Middle frontal gyrus (tissue), 1 donor: ENCODE measurements around the gene ELMO1.

Experiments used
- DNase-seq: peaks from one replicate; pipeline ENCODE4 v3.0.0-alpha.2; 2015; ENCODE audit warnings: low spot score; ENCODE audit errors: extremely low spot score

The ELMO1 gene

DNA sequence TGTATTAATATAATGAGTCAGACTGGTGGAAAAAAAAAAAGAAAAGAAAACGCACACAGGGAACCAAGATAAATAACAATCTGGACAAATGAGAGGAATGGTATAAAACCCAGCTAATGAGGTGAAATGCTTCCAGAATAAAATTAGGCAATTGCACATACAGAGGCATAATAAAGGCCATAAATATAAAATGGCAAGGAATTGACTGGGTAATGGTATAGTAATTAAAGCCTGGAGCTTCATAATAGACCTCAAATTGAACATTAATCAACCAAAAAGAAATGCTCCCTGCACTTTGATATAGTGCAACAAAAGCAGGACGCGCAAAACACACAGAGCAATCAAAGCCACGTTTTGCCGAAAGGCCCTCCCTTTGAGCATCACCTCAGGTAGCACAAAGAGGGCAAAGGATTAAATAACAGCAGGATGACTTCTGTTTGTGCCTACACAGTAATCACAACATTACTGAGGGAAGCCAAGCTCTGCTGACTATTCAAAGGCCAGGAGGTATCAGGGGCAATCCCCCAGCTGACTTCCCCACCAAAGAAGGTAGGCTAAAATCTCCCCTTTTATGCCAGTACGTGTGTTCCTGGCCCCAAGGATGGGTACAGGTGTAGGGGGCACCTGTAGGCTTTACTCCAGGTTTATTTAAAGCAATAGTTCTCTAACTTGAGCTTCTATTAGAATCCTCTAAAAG is 343.7 kb downstream of the ELMO1 start:
- no peak for DNase-seq

DNA sequence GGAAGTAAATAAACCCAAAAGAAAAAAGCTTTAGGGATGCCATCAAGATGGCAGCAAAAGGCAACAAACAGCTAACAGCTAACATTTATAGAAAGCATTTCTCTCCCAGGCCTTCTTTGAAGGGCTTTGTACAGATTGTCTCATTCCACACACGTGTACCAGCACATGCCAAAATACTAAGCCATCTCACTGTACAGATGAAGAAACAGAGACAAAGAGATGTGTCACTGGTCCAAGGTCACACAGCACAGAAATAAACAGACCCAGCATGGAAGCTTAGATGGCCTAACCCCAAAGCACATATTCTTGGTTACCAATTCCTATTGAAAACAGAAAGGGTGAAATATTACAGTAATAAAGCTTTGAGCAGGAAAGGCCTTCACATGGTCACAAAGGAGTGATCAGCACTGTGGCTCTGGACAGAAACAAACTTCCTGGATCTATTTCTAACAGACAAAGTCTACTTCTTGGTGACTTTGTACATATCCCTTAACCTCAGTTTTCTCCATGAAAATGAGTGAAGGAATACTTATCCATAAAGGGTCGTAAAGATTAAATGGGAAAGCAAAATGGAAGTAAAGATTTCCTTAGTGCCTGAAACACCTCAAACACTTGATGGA is 346.0 kb downstream of the ELMO1 start:
- no peak for DNase-seq

DNA sequence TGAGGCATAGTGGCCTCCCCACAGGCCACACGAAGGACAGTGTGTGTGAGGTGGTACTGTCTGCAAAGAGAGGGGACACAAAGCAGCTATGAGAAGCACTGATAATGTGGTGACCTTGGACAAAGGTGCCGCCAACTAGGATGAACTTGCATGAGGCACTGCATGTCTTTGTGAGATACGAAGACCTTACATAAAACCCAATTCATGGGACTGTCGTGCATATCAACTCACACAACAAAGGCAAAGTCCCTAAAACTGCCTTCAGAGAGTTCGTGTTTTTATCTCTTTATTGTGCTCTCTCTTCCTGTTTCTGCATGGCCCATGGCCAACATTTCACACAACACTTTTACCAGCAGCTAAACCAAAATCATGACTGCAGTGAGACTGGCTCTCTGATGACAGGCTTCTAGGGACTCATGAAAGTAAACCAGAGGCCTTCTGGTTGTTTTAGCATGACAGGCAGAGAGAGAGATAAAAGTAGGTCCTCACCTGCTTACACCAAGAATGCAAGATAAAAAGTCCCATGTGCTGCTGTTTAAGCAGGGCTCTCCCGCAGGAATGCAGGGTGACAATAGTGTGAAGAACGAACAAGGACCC is 347.8 kb downstream of the ELMO1 start:
- DNase-seq, result no peak

DNA sequence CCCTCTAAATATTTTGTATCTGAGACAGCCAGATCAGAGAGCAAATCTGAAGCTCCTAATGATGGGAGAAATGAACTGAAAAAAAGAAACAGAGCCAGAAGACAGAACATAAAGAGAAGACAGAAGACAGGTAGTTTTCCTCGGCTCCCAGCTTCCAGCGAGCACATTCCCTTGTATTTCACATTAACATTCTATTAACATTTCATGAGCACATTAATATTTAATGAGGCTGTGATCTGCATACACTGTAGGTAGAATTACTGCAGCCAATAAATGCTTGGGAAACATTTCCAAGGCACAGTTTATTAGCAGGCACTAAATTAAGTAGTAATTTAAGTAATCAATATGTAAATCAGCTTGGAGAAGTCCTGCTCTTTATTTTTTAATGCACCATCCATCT is 349.9 kb downstream of the ELMO1 start:
- no peak for DNase-seq

DNA sequence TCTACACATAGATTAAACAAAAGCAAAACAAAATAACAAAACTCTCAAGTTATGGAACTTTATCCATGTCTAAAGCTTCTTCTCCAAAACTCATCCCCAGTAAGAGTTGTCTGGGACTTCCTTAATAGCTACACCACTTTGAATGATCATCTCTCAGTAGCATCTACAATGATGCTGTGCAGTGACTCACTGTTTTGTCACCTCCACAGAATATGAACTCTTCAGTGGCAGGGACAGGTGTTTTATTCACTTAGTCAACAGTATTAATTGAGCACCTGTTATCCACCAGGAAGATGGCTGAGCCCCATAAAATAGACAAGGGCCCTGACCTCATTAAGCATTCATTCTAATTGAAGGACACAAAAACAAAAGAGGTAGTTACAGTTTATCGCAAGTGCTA is 350.7 kb downstream of the ELMO1 start:
- DNase-seq, result no peak

DNA sequence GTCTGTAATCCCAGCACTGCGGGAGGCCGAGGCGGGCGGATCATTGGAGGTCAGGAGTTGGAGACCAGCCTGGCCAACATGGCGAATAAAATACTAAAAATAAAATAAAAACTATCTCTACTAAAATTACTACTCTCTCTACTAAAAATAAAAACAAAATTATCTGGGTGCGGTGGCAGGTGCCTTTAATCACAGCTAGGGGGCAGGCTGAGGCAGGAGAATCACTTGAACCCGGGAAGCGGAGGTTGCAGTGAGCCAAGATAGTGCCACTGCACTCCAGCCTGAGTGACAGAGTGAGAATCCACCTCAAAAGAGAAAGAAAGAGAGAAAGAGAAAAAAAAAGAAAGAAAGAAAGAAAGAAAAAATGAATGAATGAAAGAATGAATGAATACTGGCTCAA is 351.4 kb downstream of the ELMO1 start:
- no peak for DNase-seq

DNA sequence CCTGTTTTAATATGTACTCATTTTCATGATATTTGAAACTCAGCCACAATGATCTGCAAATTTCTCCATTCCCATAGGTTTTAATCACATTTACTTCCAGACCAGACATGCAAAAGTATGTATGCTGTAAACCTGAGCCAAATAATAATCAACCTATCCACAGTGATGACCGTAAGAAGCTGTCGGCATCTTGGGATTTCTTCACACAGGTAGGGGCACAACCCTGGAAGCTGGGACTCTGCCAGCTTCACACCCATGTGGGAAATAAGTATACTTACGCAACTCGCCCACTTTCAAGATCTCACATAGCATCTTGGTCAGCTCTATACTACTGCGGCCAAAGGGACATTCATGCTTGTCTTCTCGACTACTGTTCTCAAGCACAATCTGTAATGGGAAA is 352.3 kb downstream of the ELMO1 start:
- no peak for DNase-seq

DNA sequence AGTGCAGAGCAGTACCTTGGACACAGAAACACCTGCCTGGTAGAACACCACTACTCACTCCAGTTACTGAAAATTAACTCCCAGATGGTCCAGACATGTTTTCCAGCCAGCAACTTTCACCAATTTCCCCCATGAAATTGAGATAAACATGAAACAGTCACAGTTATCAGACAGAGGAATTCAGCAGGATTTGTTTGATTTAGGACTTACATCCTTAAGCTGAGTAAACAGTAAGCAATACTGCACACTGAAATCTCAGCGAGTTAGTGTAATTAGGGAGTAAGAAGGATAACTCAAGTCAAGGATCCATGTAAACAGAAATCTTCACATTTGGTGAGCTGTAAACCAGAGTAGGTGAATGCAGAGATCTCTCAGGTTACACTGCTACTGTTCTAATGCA is 353.5 kb downstream of the ELMO1 start:
- no peak for DNase-seq

DNA sequence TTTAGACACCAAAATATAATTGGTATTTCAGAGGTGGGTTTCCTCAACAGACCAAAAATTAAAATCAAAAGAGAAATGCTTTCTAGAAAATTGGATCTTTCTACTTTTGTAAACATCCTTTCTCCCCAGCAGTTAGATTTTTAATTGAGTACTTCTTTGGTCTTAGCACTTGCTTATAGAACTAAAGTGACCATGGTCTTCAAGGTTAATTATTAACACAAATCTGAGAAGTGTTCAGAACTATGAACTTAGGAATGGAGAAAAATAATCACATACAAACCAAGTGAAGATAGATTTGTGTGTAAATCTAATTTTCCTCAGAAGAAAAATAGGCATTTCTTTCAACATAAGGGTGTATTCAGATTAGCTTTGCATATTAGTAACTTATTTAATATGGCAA is 355.4 kb downstream of the ELMO1 start:
- DNase-seq, result no peak

DNA sequence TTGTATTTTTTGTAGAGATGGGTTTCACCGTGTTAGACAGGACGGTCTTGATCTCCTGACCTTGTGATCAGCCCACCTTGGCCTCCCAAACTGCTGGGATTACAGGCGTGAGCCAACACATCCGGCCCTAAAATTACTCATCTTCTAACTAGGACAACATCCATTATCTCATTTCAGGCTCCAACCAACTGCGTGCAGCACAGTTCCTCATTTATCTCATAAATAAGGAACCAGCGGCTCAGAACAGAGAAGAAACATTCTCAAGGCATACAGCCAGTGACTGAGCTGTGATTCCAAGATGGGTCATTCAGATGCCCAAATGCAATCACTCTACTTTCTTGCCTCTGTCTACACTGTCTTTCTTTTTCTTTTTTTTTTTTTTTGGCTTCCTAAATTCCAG is 356.1 kb downstream of the ELMO1 start:
- no peak for DNase-seq

DNA sequence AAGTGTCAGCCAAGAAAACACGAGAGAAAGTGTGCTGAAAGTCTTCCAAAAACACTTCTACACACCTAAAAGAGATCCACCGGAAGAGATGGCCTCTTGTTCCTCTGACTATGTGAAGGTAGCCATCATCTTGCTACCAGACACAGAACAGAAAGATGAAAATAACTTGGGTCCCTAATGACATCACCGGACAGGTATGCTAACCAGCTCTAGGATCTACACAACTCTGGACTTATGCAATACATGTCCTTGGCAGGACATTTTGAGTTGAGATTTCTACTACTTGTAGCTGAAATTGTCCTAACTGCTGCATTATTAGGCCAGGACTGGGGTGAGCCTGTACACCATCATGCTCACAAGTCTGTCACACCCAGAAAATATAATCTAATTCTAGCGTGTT is 358.7 kb downstream of the ELMO1 start:
- no peak for DNase-seq

DNA sequence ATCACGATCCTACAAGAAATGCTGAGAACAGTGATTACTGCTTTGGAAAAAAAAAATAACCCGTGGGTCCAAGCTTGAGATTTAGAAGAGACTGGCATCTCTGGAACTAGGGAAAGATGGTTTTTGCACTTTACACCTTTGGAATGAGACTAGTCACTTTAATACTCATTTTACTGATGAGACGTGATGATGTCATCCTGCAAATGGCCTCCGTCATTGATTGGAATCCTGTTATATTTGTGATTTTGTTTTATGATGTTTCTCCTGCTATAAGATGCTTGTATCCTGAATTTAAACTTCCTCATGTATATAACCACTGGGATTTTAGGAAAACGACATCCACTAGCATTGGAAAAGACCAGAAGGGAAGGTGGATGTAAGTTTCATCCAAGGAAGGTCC is 363.1 kb downstream of the ELMO1 start:
- no peak for DNase-seq

DNA sequence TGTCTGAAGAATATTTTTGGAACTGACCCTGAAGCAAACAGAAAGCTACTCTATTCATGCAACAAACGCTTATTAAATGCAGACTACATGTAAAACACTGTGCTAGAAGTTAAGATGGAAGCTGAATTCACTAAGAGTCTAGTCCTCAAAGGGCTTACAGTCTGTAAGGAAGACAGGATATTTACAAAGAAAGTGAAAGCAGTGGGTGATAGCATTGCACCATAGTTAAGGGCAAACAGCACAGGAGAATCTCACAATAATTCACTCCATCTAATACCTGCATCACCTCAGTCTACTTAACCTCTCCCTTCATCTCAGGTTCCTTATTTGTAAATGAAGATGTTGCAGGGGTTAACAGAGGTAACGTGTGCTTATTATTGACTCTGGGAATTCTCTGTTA is 364.4 kb downstream of the ELMO1 start:
- DNase-seq, result no peak

DNA sequence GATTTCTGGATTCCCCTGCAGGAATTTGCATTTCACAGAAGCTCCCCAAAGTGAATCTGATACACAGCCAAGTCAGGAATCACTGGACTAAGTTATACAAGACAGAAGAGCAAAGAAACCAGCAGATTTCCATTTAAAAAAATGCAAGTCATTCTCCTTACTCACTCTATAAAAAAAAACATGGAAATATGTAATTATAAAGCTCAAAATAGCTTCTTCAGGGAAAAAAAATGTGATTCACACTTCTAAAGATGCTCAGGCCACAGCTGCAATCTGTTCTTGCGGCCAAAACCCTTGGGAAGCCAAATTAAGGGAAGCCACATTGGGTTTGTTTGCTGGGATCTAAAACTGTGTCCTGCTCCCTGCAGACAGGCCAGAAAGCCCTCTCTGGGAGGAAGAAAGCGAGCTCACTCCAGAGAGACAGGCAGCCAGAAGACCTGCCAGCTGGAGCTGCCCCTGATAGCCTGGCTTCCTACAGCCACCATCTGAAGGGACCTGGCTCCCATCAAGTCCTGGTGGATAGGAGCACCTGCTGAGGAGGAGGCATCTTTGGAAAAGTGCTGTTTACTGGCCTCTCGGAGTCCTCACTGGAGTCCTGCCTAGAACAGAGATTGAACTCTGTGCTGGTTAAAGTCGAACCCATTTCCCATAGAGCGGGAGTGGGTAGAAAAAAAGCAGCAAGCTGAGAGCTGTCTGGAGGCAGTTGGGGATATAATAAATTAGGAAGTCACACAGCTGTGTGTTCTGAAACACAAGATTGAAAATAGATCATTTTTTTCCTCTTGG is 365.2 kb downstream of the ELMO1 start:
- peak; percentile 43 for DNase-seq

DNA sequence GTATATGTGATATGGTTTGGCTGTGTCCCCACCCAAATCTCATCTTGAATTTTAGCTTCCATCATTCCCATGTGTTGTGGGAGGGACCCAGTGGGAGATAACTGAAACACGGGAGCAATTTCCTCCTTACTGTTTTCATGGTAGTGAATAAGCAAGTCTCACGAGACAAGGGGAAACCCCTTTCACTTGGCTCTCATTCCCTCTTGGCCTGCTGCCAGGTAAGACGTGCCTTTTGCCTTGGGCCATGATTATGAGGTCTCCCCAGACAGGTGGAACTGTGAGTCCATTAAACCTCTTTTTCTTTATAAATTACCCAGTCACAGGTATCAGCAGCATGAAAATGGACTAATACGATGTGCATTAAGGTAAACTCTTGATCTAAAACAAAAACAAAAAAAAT is 367.2 kb downstream of the ELMO1 start:
- no peak for DNase-seq

DNA sequence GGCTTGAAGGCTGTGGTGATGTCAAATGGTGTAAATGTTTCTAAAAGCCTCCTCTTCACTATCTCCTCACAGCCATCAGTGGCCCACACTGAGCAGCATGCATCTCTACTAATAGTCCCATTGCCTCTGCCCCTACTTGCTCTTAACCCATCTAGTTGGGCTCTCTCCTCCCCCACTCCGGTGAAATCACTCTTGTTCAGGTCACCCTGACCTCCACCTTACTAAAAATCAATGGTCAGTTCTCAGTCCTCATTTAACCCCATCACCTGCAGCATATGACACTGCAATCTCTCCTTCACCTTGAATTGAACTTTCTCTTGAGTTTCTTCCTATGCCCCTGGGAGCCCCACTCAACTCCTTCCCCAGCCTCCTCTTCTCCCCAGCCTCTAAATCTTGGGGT is 369.2 kb downstream of the ELMO1 start:
- DNase-seq, result no peak

DNA sequence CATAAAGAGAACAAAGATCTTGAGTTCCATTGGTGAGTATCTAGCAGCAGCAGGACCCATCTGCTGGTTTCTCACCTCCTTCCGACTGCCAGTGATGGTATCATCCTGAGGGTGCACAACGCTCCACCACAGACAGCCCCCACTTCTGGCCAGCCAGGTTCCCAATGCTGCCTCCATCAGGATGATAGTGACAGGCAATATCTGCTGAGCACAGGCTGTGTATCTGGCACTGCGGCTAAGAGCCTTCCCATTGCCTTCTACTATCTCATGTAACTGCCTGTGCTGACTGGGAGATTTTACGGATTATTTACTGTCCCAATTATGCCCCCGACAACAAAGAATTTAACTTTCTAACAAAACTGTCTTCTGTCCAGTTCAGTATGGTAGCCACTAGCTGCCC is 372.0 kb downstream of the ELMO1 start:
- no peak for DNase-seq

DNA sequence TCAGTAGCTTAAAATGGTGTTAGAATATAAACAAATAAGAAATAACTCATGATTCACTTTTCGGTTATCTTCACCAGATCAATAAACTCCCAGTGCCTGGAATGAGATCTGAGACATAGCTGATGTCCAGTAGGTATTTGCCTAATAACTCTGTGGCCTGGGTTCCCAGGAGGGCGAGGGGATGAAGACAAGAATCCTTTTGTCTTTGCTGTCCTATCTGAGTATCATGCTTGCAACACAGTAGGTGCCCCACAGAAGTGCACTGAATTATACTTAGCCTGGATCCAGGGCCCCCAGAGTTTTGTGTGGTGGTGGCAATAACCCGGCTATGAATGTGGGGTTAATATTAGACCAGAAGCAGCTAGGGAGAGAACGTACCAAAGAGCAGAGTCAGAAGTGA is 374.3 kb downstream of the ELMO1 start:
- no peak for DNase-seq

DNA sequence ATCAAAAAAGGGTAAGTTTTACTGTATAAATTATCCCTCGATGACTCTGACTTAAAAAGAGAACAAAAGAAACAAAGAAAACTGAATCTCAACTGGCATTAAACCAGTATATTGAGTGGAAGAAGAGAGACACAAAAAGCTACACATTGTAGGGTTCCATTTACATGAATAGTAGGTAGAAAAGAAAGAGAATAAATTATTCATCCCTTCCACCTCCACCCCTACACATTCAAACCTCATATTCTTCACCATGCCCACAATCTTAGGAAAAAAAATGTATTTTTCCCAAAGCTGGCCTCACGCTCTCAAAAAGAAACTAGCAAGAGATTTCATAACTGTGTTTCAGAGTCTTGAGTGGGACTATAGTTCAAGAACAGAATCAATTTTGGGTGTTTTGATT is 377.5 kb downstream of the ELMO1 start:
- DNase-seq, result no peak

DNA sequence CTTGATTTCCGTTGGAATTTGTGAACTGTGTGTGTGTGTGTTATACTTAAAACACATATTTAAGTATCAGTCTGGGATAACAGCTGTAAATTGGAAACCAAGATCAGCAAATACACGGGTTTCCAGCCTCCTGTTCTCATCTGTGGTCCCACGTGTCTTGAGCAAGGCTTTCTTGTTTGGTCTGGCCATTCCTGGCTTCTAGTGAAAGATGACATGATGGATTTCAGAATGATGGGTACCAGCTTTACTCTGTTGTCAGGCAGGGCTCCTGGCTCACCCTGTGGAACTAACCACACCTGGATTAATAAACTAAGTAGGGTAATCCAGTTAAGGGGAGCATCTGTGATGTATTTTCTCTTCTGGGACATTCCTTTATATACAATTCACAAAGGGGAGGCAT is 378.2 kb downstream of the ELMO1 start:
- DNase-seq, result no peak

DNA sequence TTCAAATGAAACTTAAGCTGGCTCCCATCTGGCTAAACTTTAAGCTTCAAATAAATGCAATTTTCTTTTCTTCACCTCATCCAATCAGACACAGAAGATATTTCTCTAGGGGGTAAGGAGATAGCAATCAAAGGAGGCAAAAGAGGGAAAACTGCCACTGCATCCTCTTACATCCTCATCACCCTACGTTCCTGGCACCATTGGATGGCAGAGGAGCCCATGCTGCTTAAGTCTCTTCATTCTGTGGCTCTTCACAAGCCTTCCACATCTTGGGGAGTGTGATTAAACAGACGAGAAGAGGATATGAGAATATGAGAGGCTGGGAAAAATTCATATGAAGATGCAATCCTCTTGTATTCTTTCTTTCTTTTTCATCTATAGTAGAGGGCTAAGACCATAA is 378.6 kb downstream of the ELMO1 start:
- DNase-seq, result no peak

DNA sequence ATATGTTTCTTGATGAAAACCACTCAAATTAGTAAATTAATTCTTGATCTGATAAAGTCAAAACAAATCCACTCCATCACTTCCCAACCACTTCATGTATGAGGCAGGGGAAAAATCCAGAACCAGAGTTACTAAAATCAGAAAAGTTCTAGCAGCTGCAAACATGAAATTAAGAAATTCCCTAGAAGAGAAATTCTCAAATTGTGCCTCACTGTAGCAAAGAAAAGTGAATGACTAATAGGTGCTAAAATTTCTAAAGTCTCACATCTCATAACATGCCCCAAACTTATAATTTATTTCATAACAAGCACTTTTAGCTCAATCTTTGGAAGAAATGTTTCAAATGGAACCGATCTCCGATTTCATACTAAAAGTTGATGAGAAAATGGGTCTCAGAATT is 379.3 kb downstream of the ELMO1 start:
- peak; percentile 14 for DNase-seq
